GM19023 (cell line): Measurements from ENCODE around the gene HRH1.
A peak's percentile ranks its signal among the peaks of the same experiment; 100 is the strongest.
"Not testable (repeated sequence)": the region's sequence is repeated elsewhere in the genome, so short reads cannot be mapped to it uniquely, and the experiment has no call there.

ENCODE experiments used
- ATAC-seq: cut with Tn5 transposase; IDR thresholded peaks from one replicate; pipeline ENCODE4 v1.9.1; 2021; ENCODE audit warnings: mild to moderate bottlenecking, moderate library complexity; ENCODE audit not compliant: unreplicated experiment

Gene HRH1

GRCh38 chr3:11238880-11239279 lies 84.6 kb downstream of the HRH1 start:
- no peak for ATAC-seq

- ATAC-seq = no peak
Observed at GRCh38 chr3:11239796-11240195, 85.5 kb downstream of the HRH1 start.

DNA sequence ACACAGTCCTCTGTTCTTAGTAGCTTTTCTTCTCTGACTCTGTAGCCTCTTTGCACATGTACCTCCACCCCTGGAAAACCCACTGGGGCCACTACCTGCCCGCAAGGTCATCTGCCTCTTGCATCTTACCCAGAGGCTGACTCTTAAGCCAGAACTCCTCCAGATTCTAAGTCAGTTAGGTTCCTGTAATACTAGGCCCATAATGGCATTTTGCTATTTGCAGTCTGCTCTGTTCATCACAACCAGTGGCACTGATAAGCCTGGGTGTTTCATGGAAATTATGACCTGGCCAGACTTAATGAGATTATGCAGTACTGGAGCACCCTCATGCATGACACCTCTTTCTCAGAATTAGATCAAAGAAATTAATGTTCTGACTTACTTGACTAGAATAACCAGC lies 86.2 kb downstream of the HRH1 start:
- ATAC-seq = no peak

GRCh38 chr3:11244121-11244677 lies 89.9 kb downstream of the HRH1 start:
- ATAC-seq = no peak

GRCh38 chr3:11245276-11245675 lies 91.0 kb downstream of the HRH1 start:
- no peak for ATAC-seq

- no peak for ATAC-seq
Observed at GRCh38 chr3:11245827-11246662, 91.8 kb downstream of the HRH1 start.

DNA sequence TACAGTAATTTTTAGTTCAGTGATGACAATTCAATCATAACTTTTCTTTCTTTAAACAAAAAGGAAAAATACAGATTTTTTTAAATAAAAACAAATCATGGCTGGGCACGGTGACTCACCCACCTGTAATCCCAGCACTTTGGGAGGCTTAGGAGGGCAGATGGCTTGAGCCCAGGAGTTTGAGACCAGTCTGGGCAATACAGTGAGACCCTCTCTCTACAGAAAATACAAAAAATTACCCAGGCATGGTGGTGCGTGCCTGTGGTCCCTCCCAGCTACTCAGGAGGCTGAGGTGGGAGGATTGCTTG lies 92.3 kb downstream of the HRH1 start:
- no peak for ATAC-seq

- no peak for ATAC-seq
Observed at GRCh38 chr3:11247362-11247761, 93.1 kb downstream of the HRH1 start.

DNA sequence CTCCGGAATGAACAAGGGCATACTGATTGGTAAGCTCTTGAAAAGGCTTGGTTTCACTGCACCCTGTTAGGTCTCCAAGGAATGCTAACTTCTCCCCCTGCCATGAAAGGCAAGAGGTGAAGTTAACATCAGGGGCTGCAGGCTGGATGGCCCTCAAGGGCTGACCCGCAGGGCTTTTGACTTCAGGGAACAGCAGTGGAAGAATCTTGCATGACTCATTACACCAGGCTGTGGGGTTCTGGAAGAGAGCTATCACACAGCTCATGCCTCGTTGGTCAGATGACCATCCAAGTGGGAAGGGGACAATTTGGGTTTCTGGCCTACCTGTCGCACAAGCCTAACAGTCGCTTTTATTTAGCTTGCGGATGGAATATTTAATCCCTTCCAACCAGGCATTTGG lies 94.3 kb downstream of the HRH1 start:
- ATAC-seq = no peak

DNA sequence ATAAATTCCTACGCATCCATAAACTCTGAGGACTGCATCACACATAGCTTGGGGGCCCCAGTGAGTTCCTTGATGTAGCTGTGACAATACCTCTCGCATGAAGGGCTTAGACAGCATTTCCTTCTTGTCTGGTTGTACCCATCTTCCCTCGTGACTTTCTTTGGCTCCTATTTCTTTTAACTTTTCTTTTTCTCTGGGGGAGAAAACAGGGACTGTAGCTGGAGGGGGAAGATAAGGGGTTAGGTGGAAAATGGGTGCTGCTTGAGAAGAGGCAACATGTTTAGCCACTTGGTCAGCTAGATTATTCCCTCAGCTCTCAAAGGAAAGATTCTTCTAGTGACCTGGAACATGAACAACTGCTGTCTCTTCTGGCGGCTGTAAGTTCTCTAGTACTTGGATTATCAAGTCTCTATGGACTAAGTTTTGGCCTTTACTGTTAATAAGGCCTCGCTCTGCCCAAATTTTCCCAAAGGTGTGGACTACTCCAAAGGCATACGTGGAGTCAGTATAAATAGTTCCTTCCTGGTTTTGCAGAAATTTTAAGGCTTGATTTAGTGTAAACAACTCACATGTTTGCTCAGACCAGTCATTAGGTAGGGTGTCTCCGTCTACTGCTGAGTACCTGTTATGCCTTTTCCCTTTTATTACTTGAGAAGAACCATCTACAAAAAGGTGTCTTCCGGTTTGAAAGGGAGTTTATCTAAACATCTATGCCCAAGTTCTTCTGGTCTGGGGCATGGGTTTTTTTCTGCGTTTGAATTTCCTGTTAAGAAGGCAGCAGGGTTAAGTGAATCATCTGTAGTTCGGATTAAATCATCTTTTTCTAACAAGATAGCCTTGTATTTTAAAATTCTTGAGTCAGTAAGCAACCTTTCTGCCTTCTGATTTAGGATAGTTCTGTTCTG lies 96.9 kb downstream of the HRH1 start:
- ATAC-seq = no peak

GRCh38 chr3:11251807-11252176 lies 97.5 kb downstream of the HRH1 start:
- ATAC-seq = no peak

- ATAC-seq = no peak
Observed at GRCh38 chr3:11254876-11255275, 100.6 kb downstream of the HRH1 start.

GRCh38 chr3:11255537-11255936 lies 101.2 kb downstream of the HRH1 start:
- not testable (repeated sequence) for ATAC-seq

GRCh38 chr3:11258958-11259357 lies 104.7 kb downstream of the HRH1 start:
- ATAC-seq = no peak

DNA sequence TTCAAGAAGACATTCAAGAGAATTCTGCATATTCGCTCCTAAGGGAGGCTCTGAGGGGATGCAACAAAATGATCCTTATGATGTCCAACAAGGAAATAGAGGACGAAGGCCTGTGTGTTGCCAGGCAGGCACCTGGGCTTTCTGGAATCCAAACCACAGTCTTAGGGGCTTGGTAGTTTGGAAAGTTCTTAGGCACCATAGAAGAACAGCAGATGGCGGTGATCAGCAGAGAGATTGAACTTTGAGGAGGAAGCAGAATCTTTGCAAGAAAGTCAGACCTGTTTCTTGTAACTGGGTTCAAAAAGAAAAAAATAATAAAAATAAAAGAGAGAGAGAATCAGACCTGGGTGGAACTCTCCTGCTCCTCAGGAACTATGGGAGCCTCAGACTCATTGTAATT lies 106.2 kb downstream of the HRH1 start:
- ATAC-seq = no peak

- no peak for ATAC-seq
Observed at GRCh38 chr3:11269007-11269406, 114.7 kb downstream of the HRH1 start.

DNA sequence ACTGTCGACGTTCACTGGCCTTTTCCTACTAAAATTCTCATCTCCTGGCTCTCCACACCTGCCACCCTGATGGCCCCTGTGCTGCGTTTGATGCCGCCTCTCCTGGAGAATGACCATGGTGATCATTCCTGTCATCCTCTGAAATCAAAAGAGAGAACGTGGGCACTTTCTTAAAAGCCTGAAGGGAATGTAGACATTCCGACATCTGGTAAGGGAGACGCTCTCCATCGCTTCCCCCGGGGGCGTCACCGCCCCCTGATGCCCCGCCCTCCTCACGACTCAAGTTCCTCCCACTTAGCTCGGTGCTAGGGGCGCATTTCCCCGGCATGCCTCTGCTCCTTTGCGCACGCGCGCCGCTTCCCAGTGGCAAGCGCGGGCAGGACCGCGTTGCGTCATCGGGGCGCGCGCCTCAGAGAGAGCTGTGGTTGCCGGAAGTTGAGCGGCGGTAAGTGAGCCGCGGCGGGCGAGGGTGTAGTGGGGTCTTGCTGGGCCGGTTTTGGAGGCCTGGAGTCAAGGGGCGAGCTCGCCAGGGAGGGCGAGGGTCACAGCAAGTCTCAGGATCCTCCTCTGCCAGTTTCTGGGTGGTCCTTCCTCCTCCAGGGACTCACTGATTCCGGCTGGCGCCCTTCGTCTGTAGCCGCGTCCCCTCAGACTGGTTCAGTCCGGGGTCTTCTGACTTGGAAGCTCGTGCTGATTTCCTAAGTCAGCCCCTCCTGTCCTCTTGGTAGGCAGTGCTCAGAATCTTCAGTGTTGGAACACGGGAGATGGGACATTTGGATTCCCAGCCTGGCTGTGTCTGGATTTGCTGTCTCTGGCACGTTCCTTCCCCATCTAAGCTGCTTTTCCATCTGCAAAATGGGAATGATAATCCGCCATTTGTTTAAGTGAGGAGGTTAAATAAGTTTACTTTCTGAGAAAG lies 118.0 kb downstream of the HRH1 start, which contains the start of gene ATG7:
TSS of gene ATG7 (plus strand) at position 412 of the 919 bp plus-strand sequence. CDS start 26,299 bp downstream, outside the sequence.
- ATAC-seq = peak; percentile 96

GRCh38 chr3:11272906-11273574 lies 118.7 kb downstream of the HRH1 start:
- ATAC-seq = no peak

- no peak for ATAC-seq
Observed at GRCh38 chr3:11273891-11274291, 119.6 kb downstream of the HRH1 start.

DNA sequence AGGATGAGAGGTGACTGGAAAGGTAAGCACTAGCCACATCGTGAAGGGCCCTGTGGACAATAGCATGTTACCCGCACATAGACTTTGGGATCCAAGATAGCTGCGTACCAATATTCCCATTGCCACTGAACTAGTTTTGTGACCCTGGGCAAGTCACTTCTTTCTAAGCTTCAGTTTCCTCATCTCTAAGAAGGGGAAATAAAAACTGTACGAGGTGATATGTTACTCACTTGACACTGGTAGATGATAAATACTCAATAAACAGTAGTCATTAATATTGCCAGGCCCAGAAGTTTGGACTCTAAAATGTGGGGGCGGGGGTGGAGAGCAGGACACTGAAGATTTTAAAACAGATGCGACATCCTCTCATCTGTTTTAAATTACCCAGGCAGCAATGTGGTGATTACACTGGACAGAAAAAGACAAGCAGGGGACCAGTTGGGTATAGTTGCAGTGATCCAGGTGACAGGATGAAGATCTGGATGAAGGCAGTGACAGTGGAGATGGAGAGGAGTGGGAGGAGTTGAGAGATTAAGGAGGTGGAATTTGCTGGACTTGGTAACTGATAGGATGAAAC lies 120.4 kb downstream of the HRH1 start:
- ATAC-seq = no peak
